ENCODE data around the gene NHP2.

- peak; percentile 80 to 87 (median 82) for TF ChIP-seq CTCF (IDR thresholded peaks at IDR 0.05 in 2 of 3, conservative IDR thresholded peaks at IDR 0.05 in 1 of 3; ENCODE audit: insufficient read depth in 2 of 3, low read depth in 1 of 3, low read length in 3 of 3)
- TF ChIP-seq ELF1 (tag; IDR thresholded peaks at IDR 0.05), result no peak
- no peak for TF ChIP-seq NBN (IDR thresholded peaks at IDR 0.05; ENCODE audit: low read depth)
- TF ChIP-seq SREBF2 (CRISPR knock-in tag; IDR thresholded peaks at IDR 0.05), result no peak
- no peak for TF ChIP-seq ZNF184 (CRISPR knock-in tag; IDR thresholded peaks at IDR 0.05)
Observed at GRCh38 chr5:178120607-178121357, 32.9 kb downstream of the NHP2 start.

Data from K562 (cell line).